Measurements from ENCODE around the gene LUZP2. TPM values are rescaled to one million over a fixed set of nuclear protein-coding genes. Genes with fewer than 3 reads are reported as not detected.

The LUZP2 gene
- polyA plus RNA-seq, 1 donor (not counting 4 experiments of a cell fraction or from before 2014, with no cell fraction given): 0.08 TPM

DNA sequence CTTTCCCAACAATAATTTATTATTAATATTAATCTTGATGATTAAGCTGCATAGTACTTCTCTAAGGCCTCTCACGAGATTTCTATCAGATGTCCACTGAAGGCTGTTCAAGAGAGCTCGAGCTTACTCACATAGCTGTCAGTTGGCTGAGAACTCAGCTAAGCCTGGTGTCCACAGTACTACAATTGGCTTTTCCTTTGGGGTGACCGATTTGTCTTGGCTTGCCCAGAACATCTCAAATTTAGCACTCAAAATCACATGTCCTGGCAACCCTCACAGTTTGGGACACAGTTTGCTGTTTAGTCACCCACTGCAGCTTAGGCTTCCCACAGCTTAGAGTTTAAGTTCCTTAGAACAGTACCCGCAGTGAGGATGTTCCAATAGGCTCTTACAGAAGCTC, 96.5 kb downstream of the LUZP2 start:
- no peak overlapping the region for H3K4me2 ChIP-seq (ENCODE audit: control insufficient read depth, extremely low read depth, insufficient read depth, low read depth, low read length)
- no peaks in the 10 kb centered on the region for H3K9me3 ChIP-seq (ENCODE audit: control insufficient read depth, low read depth, low read length)
- no peaks in the 10 kb centered on the region for H3K36me3 ChIP-seq (ENCODE audit: control insufficient read depth in 2 of 2, extremely low read depth in 1 of 2, insufficient read depth in 2 of 2, low read length in 2 of 2)
- dilution Hi-C loops (cut with MboI; ENCODE audit: extremely low pct_ligation_motif_present, low sequenced_read_pairs): no loop called here
- DNase-seq (ENCODE audit: low read depth, low spot score) (no peak), FAIRE-seq (no peak)
- no peak overlapping the region for H3K4me3 ChIP-seq (ENCODE audit: control insufficient read depth in 2 of 3, extremely low read depth in 1 of 3, insufficient read depth in 2 of 3, low read depth in 1 of 3, low read length in 3 of 3)
- no peaks in the 10 kb centered on the region for H3K79me2 ChIP-seq (ENCODE audit: control insufficient read depth, insufficient read depth, low read length)
- TF ChIP-seq, protein P1, sequence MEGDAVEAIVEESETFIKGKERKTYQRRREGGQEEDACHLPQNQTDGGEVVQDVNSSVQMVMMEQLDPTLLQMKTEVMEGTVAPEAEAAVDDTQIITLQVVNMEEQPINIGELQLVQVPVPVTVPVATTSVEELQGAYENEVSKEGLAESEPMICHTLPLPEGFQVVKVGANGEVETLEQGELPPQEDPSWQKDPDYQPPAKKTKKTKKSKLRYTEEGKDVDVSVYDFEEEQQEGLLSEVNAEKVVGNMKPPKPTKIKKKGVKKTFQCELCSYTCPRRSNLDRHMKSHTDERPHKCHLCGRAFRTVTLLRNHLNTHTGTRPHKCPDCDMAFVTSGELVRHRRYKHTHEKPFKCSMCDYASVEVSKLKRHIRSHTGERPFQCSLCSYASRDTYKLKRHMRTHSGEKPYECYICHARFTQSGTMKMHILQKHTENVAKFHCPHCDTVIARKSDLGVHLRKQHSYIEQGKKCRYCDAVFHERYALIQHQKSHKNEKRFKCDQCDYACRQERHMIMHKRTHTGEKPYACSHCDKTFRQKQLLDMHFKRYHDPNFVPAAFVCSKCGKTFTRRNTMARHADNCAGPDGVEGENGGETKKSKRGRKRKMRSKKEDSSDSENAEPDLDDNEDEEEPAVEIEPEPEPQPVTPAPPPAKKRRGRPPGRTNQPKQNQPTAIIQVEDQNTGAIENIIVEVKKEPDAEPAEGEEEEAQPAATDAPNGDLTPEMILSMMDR (optimal IDR thresholded peaks at IDR 0.05 in 1 of 3, IDR thresholded peaks at IDR 0.05 in 1 of 3, conservative IDR thresholded peaks at IDR 0.05 in 1 of 3; ENCODE audit: extremely low read depth in 1 of 3, insufficient read depth in 2 of 3, low read length in 3 of 3): no peak
- no peak for TF ChIP-seq EZH2 (IDR thresholded peaks at IDR 0.05; ENCODE audit: low read length)
- no peaks in the 10 kb centered on the region for H3K9me1 ChIP-seq (ENCODE audit: control insufficient read depth, extremely low read depth, insufficient read depth, low read length)
- peaks cover 1% of the 10 kb centered on the region for H3K4me1 ChIP-seq (ENCODE audit: control insufficient read depth, extremely low read depth, insufficient read depth, low read length)
- H2AFZ ChIP-seq (ENCODE audit: control insufficient read depth, low read length): no peak overlapping the region
- no peak overlapping the region for H3K27ac ChIP-seq (ENCODE audit: control insufficient read depth, insufficient read depth, low read length)
- H3K9ac ChIP-seq (ENCODE audit: control insufficient read depth, extremely low read depth, insufficient read depth, low read length): no peak overlapping the region
- H3K27me3 ChIP-seq (ENCODE audit: control insufficient read depth, extremely low read depth, insufficient read depth, low read length): no peaks in the 10 kb centered on the region
- H4K20me1 ChIP-seq (ENCODE audit: control insufficient read depth, extremely low read depth, insufficient read depth, low read length): no peaks in the 10 kb centered on the region

DNA sequence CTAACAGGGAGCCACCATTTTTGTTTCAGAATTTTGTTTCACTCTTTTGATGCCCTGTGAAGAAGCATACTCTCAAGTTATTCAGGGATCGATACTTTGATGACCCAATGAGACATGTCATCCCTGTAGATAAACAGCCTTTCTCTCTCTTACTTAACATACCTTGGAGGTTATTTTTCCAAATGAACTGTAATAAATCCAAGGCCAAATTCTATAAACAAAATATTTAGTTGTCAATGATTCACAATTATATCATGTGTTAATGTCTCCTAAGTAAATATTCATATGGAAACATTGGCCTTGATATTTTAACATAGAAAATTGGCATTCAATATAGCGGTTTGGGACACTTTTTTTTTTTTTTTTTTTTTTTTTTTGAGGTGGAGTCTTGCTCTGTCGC, 97.5 kb downstream of the LUZP2 start:
- Histone ChIP-seq H3K4me2 (ENCODE audit: control insufficient read depth, extremely low read depth, insufficient read depth, low read depth, low read length) (no peak overlapping the region), H3K4me1 (ENCODE audit: control insufficient read depth, extremely low read depth, insufficient read depth, low read length) (no peaks in the 10 kb centered on the region), H3K36me3 (ENCODE audit: control insufficient read depth in 2 of 2, extremely low read depth in 1 of 2, insufficient read depth in 2 of 2, low read length in 2 of 2) (no peaks in the 10 kb centered on the region), H3K9me3 (ENCODE audit: control insufficient read depth, low read depth, low read length) (no peaks in the 10 kb centered on the region), H3K27me3 (ENCODE audit: control insufficient read depth, extremely low read depth, insufficient read depth, low read length) (no peaks in the 10 kb centered on the region), H3K9ac (ENCODE audit: control insufficient read depth, extremely low read depth, insufficient read depth, low read length) (no peak overlapping the region), H2AFZ (ENCODE audit: control insufficient read depth, low read length) (no peak overlapping the region), H3K4me3 (ENCODE audit: control insufficient read depth in 2 of 3, extremely low read depth in 1 of 3, insufficient read depth in 2 of 3, low read depth in 1 of 3, low read length in 3 of 3) (no peak overlapping the region), H3K9me1 (ENCODE audit: control insufficient read depth, extremely low read depth, insufficient read depth, low read length) (no peaks in the 10 kb centered on the region), H3K79me2 (ENCODE audit: control insufficient read depth, insufficient read depth, low read length) (no peaks in the 10 kb centered on the region), H3K27ac (ENCODE audit: control insufficient read depth, insufficient read depth, low read length) (no peak overlapping the region), H4K20me1 (ENCODE audit: control insufficient read depth, extremely low read depth, insufficient read depth, low read length) (no peaks in the 10 kb centered on the region)
- no peak for FAIRE-seq
- TF ChIP-seq EZH2 (IDR thresholded peaks at IDR 0.05; ENCODE audit: low read length): no peak
- TF ChIP-seq, protein P1 (optimal IDR thresholded peaks at IDR 0.05 in 1 of 3, IDR thresholded peaks at IDR 0.05 in 1 of 3, conservative IDR thresholded peaks at IDR 0.05 in 1 of 3; ENCODE audit: extremely low read depth in 1 of 3, insufficient read depth in 2 of 3, low read length in 3 of 3): no peak
- DNase-seq (ENCODE audit: low read depth, low spot score): no peak
- dilution Hi-C loops (cut with MboI; ENCODE audit: extremely low pct_ligation_motif_present, low sequenced_read_pairs): no loop called here
